ENCODE measurements around the gene TMC4.
"Not testable (repeated sequence)": the region's sequence is repeated elsewhere in the genome, so short reads cannot be mapped to it uniquely, and the experiment has no call there.

TMC4 gene, protein sequence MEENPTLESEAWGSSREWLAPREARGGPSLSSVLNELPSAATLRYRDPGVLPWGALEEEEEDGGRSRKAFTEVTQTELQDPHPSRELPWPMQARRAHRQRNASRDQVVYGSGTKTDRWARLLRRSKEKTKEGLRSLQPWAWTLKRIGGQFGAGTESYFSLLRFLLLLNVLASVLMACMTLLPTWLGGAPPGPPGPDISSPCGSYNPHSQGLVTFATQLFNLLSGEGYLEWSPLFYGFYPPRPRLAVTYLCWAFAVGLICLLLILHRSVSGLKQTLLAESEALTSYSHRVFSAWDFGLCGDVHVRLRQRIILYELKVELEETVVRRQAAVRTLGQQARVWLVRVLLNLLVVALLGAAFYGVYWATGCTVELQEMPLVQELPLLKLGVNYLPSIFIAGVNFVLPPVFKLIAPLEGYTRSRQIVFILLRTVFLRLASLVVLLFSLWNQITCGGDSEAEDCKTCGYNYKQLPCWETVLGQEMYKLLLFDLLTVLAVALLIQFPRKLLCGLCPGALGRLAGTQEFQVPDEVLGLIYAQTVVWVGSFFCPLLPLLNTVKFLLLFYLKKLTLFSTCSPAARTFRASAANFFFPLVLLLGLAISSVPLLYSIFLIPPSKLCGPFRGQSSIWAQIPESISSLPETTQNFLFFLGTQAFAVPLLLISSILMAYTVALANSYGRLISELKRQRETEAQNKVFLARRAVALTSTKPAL

DNA sequence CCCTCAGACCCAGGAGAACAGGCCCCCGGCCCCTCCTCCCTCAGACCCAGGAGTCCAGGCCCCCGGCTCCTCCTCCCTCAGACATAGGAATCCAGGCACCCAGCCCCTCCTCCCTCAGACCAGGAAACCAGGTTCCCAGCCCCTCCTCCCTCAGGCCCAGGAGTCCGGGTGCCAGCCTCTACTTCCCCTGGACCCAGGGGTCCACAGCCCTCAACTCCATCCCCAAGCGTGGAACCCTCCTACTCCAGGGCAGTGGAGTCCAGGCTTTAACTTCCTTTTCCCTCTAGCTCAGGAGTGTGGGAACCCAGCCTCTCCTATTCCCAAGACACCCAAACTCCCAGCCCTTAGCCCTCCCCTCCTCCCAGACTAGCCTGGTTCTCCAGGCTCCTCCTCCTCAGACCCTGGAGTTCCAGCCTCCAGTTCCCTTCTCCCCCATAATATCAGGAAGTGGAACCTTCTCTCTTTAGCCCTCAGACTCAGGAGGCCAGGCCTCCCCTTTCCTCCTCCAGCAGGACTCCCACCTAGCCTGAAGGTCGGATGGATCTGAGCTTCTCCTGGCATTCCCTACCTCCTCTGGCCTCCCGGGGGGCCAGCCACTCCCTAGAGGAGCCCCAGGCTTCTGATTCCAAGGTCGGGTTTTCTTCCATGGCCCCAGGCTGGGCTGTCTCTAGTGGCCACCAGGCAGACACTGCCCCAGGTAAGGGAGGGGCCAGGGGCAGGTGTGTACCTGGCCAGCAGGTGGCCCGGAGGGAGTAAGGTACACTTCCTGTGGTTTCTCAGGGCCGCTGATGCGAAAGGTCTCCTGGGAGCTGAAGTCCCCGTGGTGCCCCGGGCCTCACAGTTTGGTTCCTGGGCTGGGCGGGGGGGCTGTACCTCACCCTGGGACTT lies at the start of gene TMC4:
TSS of gene TMC4 (minus strand) at position 690 of the 888 bp plus-strand sequence. CDS start at position 647, 43 bp downstream.
- peak; percentile 70 for DNase-seq (ENCODE audit: low read depth)
- H3K4me3 ChIP-seq (ENCODE audit: low read depth, low read length): peak within 1 kb of the TSS; percentile 93
- TF ChIP-seq, protein P1, sequence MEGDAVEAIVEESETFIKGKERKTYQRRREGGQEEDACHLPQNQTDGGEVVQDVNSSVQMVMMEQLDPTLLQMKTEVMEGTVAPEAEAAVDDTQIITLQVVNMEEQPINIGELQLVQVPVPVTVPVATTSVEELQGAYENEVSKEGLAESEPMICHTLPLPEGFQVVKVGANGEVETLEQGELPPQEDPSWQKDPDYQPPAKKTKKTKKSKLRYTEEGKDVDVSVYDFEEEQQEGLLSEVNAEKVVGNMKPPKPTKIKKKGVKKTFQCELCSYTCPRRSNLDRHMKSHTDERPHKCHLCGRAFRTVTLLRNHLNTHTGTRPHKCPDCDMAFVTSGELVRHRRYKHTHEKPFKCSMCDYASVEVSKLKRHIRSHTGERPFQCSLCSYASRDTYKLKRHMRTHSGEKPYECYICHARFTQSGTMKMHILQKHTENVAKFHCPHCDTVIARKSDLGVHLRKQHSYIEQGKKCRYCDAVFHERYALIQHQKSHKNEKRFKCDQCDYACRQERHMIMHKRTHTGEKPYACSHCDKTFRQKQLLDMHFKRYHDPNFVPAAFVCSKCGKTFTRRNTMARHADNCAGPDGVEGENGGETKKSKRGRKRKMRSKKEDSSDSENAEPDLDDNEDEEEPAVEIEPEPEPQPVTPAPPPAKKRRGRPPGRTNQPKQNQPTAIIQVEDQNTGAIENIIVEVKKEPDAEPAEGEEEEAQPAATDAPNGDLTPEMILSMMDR (IDR thresholded peaks at IDR 0.05; ENCODE audit: control insufficient read depth, extremely low read depth, insufficient read depth): peak; percentile 35

DNA sequence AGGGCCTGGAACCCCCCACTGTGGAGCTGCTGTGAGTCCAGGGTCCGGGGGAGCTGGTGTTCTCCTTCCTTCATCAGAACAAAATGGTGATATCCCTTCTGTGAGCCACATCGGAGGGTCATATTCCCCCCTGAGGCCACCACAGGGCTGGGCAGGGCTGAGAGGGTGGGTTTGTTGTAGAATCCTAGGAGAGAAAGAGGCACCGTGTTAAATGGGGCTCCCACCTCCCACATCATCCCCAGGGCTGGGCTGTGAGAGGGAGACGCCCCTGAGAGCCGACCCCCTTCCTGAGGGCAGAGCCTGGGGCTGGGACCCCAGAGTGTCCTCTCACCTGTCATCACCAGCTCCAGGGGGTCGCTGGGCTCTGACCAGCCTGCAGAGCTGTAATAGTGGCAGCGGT lies 49.0 kb upstream of the TMC4 start:
- DNase-seq (ENCODE audit: low read depth); H3K4me3 ChIP-seq (ENCODE audit: low read depth, low read length): not testable (repeated sequence)

DNA sequence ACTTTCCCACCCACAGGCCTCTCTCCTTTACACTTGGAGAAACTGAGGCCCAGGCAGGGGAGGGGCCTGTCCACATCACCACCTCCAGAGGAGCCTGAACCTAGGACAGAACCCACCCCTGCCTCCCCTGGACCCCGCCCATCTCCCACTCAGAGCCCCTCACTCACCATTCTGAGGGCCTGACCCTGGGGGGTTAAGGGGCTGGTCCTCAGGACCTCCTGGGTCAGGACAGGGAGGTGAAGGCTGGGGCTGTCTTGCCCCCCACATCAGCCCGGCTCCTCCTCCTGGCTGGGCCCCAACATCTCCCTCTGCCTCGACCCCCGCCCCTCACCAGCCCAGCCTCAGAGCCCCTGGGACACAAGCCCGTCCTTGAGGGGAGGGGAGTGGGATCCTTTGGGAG lies 46.7 kb upstream of the TMC4 start:
- not testable (repeated sequence) for H3K4me3 ChIP-seq (ENCODE audit: low read depth, low read length); DNase-seq (ENCODE audit: low read depth)

DNA sequence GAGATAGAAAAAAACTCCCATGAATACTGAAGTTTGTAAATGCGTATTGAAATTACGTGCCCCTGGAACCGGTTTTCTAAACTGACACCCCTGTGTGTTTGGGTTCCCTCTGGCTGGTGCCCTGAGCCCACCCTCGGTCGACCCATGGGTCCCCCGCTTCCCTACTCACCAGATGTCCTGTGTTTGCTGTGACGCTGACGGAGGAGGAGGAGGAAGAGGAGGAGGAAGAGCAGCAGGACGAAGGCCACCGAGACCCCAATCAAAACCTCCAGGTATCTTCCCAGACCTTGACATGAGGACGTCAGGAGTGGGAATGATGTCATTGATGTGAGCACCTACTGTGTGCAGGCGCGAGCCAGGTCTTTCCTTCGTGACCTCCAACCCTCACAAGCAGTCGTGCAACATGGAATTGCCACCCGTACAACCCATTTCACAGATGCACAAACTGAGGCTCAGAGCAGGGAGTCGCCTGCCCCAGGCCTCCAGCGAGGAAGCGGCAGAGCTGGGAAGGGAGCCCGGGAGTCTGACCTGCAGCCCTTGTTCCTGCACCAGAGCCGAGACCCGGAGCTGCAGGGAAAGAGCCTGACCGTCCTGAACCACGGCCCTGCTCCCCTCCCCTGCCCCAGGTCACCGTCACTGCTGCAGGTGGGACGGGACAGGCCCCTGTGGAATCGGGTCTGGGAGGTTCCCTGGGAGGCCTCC lies 46.2 kb upstream of the TMC4 start:
- H3K4me3 ChIP-seq (ENCODE audit: low read depth, low read length): no peak overlapping the region
- no peak for DNase-seq (ENCODE audit: low read depth)
- TF ChIP-seq, protein P1 (IDR thresholded peaks at IDR 0.05; ENCODE audit: control insufficient read depth, extremely low read depth, insufficient read depth): no peak

DNA sequence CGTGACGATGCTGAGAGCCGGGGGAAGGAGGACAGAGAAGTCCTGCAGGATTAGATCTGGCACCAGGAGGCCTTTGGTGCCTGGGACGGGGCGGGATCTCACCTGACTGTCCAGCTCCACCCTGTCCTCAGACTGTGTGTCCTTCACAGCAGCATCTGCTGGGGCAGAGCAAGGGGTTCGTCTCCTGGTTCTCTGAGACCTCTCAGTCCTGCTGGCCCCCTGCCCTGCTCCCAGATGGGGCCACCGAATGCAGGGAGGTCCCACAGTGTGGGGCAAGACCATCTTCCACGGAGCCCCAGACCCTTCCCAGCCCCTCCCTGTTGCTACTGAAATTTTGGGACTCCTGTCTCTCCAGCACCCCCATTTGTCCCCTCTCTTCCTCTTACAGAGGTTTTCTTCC lies 45.3 kb upstream of the TMC4 start:
- H3K4me3 ChIP-seq (ENCODE audit: low read depth, low read length): no peak overlapping the region
- DNase-seq (ENCODE audit: low read depth): no peak
- TF ChIP-seq, protein P1 (IDR thresholded peaks at IDR 0.05; ENCODE audit: control insufficient read depth, extremely low read depth, insufficient read depth): no peak

DNA sequence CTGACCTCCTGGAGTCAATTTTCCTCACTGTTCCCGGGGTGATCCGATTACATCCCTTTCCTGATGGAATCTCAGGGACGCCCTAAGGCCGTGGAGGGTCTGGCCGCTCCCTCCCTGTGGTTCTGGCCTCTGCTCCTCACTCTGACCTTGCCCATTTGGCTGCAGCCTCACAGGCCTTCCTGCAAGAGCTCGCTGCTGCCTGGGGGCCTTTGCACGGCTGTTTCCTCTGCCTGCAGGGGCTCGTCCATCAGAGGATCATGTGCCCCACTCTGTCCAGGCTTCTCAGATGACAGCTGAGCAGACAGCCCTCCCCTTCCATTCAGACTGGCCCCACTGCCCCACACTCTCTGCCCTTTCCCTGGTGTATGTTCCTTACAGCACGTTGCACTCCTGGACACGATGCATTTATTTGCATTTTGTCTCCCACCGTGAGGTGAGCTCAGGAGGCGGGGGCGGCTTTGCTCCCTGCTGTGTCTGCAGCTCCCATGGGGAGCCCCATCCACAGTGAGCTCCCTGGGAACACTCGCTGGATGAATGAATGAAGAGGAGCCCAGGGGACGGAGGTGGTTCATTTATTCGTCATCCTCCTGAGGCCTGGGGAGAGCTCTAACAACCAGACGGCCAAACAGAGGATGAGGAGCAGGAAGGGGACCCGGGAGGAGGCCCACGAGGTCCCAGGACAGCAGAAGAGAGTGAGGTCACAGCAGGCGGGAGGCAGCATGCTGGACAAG lies 44.7 kb upstream of the TMC4 start:
- H3K4me3 ChIP-seq (ENCODE audit: low read depth, low read length); DNase-seq (ENCODE audit: low read depth): not testable (repeated sequence)

DNA sequence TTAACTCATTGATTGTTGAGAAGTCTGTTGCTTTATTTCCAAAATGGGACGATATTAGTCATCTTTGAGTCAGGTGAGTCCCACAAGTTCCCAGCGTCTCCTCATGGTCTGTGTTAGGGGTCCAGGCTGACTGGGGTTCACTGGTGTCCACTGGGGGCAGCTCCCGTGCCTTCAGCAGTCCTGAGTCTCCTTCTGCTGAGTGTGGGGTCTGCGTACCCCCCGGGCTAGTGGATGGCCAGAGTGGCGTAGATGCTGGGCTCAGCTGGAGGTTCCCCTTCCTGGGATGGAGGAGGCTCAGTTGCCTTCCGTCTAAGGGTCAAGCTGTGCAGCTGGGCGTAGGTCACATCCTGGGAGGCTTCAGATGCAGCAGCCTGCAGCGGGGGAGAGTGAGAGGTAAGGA lies 43.9 kb upstream of the TMC4 start:
- DNase-seq (ENCODE audit: low read depth): no peak
- TF ChIP-seq, protein P1 (IDR thresholded peaks at IDR 0.05; ENCODE audit: control insufficient read depth, extremely low read depth, insufficient read depth): no peak
- no peak overlapping the region for H3K4me3 ChIP-seq (ENCODE audit: low read depth, low read length)

DNA sequence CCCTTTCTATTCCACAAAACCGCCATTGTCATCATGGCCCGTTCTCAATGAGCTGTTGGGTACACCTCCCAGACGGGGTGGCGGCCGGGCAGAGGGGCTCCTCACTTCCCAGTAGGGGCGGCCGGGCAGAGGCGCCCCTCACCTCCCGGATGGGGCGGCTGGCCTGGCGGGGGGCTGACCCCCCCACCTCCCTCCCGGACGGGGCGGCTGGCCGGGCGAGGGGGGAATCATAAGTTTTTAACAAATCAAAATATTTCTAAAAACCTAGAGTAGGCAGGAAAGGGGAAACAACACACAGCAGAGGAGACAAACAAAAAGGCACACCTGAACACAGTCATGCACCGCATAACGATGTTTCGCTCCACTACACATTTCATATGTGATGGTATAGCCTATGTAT lies 41.8 kb upstream of the TMC4 start:
- DNase-seq (ENCODE audit: low read depth); H3K4me3 ChIP-seq (ENCODE audit: low read depth, low read length): not testable (repeated sequence)

DNA sequence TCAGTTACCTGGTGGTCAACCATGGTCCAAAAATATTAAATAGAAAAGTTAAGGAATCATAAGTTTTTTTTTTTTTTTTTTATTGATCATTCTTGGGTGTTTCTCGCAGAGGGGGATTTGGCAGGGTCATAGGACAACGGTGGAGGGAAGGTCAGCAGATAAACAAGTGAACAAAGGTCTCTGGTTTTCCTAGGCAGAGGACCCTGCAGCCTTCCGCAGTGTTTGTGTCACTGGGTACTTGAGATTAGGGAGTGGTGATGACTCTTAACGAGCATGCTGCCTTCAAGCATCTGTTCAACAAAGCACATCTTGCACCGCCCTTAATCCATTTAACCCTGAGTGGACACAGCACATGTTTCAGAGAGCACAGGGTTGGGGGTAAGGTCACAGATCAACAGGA lies 41.3 kb upstream of the TMC4 start:
- DNase-seq (ENCODE audit: low read depth); H3K4me3 ChIP-seq (ENCODE audit: low read depth, low read length): not testable (repeated sequence)

All from LNCaP clone FGC (cell line).